Neuron (in vitro differentiated cells): Measurements from ENCODE around the gene TMEM178A.

Experiments used
- H2AFZ ChIP-seq: one replicate; pipeline ENCODE4 v1.6.1; 2013; ENCODE audit warnings: low read depth, mild to moderate bottlenecking, inconsistent platforms, low read length, moderate library complexity
- H3K27me3 ChIP-seq: one replicate; pipeline ENCODE4 v1.6.1; 2013; ENCODE audit warnings: low read length; ENCODE audit not compliant: insufficient read depth
- H3K36me3 ChIP-seq: one replicate; pipeline ENCODE4 v1.6.1; 2013; ENCODE audit warnings: low read length; ENCODE audit not compliant: insufficient read depth
- H3K4me1 ChIP-seq: one replicate; pipeline ENCODE4 v1.6.1; 2013; ENCODE audit warnings: low read length; ENCODE audit not compliant: insufficient read depth
- H3K4me3 ChIP-seq: 2 replicates; pipeline ENCODE4 v1.5.1; 2013; ENCODE audit warnings: mild to moderate bottlenecking, low read length, moderate library complexity
- H3K9me3 ChIP-seq: one replicate; pipeline ENCODE4 v1.6.1; 2013; ENCODE audit warnings: low read length

The TMEM178A gene

GRCh38 chr2:39757156-39757555 is 91.4 kb downstream of the TMEM178A start:
- Histone ChIP-seq H3K9me3 (no peaks in the 10 kb centered on the region), H3K4me3 (no peak overlapping the region), H3K4me1 (no peaks in the 10 kb centered on the region), H3K36me3 (peaks cover 18% of the 10 kb centered on the region), H3K27me3 (no peaks in the 10 kb centered on the region), H2AFZ (no peak overlapping the region)

GRCh38 chr2:39762448-39762847 is 96.7 kb downstream of the TMEM178A start:
- Histone ChIP-seq H3K27me3 (no peaks in the 10 kb centered on the region), H2AFZ (no peak overlapping the region), H3K4me3 (no peak overlapping the region), H3K9me3 (no peaks in the 10 kb centered on the region), H3K36me3 (peaks cover 8% of the 10 kb centered on the region), H3K4me1 (no peaks in the 10 kb centered on the region)
